HG03469 (cell line): ENCODE measurements around the gene PPP1R1B.

Source experiments
- ATAC-seq: cut with Tn5 transposase; IDR thresholded peaks from one replicate; pipeline ENCODE4 v1.9.1; 2021; ENCODE audit warnings: mild to moderate bottlenecking, moderate library complexity, moderate number of reproducible peaks; ENCODE audit not compliant: unreplicated experiment

PPP1R1B gene

DNA sequence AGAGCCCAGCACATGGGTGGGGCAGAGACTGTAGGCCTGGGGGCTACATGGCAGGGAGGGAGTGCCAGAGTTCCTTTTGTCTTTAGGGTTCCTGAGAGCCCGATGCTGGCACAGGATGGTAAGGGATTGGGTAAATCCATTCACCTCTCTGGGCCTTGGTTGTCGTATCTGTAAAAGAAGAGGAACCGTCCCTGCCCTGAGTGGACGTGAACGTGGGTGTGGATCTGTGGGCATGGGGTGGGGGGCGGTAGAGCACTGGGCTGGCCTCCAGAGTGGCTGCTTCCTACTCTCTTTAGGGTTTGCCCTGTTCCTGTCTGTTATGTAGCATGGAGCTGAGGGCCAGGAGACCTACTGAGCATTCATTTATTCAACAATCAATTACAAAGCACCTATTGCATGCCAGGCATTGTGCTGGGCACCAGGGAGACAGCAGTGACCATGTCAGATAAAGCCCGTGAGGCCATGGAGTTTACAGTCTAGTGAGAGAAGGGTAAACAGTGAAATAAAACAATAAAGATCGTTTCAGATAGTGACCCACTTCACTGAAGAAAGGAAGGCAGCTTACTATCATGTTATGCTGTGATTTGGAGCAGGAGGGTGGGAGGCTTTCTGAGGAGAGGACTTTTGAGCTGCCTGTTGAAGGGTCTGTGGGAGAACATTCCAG, 25.3 kb downstream of the PPP1R1B start:
- ATAC-seq, result no peak

- ATAC-seq, result no peak
These were observed 26.0 kb downstream of the PPP1R1B start for GRCh38 chr17:39652587-39653315.

GRCh38 chr17:39653316-39653661, 26.5 kb downstream of the PPP1R1B start:
- ATAC-seq, result no peak

GRCh38 chr17:39653662-39654331, 27.0 kb downstream of the PPP1R1B start:
- no peak for ATAC-seq

DNA sequence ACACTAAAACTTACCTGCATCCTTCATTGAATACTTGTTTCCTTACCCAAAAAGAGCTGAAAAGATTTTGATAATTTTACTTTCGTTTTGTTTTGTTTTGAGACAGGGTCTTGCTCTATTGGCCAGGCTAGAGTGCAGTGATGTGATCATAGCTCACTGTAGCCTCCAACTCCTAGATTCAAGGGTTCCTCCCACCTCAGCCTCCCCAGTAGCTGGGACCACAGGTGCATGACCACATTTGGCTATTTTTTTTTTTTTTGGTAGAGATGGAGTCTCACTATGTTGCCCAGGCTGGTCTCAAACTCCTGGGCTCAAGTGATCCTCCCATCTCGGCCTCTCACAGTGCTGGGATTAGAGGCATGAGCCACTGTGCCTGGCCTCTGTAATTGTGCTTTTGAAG, 28.4 kb downstream of the PPP1R1B start:
- no peak for ATAC-seq

GRCh38 chr17:39658346-39658745, 31.6 kb downstream of the PPP1R1B start:
- ATAC-seq, result no peak

GRCh38 chr17:39658760-39659159, 32.0 kb downstream of the PPP1R1B start:
- no peak for ATAC-seq

- ATAC-seq, result no peak
These were observed 32.7 kb downstream of the PPP1R1B start for GRCh38 chr17:39659279-39660010.

DNA sequence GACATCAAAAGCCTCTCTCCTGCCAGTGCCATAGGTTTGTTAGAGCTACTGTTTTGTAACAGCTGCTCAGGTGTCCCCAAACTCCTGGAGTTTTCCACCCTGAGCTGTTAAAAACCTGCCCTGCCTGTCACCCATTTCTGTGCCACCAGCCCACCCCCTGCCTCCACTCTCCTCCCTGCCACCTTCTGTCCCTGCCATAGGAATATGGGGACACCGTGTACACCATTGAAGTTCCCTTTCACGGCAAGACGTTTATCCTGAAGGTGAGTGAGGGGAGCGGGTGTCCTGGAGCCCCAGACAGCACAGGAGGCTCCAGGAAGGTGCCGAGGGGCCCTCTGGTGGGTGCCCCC, 33.2 kb downstream of the PPP1R1B start:
- ATAC-seq, result no peak

- ATAC-seq, result no peak
These were observed 33.9 kb downstream of the PPP1R1B start for GRCh38 chr17:39660397-39661385.

- no peak for ATAC-seq
These were observed 35.2 kb downstream of the PPP1R1B start for GRCh38 chr17:39661744-39662541.

DNA sequence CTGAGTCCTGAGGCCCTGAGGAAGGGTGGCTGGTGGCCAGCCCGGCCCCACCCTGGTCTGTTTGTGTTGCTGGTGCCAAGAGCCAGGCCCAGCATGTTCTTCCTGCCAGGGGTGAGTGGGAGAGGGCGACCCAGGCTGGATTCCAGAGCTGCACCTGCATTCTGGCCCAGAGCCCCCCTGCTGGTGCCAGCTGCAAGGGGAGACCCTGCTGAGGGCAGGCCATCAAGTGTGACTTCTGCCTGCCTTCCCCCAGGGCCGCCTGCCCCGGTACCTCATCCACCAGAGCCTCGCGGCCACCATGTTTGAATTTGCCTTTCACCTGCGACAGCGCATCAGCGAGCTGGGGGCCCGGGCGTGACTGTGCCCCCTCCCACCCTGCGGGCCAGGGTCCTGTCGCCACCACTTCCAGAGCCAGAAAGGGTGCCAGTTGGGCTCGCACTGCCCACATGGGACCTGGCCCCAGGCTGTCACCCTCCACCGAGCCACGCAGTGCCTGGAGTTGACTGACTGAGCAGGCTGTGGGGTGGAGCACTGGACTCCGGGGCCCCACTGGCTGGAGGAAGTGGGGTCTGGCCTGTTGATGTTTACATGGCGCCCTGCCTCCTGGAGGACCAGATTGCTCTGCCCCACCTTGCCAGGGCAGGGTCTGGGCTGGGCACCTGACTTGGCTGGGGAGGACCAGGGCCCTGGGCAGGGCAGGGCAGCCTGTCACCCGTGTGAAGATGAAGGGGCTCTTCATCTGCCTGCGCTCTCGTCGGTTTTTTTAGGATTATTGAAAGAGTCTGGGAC, 36.0 kb downstream of the PPP1R1B start:
- ATAC-seq, result no peak

GRCh38 chr17:39663340-39663687, 36.6 kb downstream of the PPP1R1B start:
- no peak for ATAC-seq

- no peak for ATAC-seq
These were observed 37.2 kb downstream of the PPP1R1B start for GRCh38 chr17:39663688-39664580.

GRCh38 chr17:39664581-39665561, 38.1 kb downstream of the PPP1R1B start, which contains the start of gene TCAP:
Gene TCAP, plus strand, starts transcription at chr17:39665349. Its CDS starts 11 bp downstream, at chr17:39665360.
- ATAC-seq, result no peak

DNA sequence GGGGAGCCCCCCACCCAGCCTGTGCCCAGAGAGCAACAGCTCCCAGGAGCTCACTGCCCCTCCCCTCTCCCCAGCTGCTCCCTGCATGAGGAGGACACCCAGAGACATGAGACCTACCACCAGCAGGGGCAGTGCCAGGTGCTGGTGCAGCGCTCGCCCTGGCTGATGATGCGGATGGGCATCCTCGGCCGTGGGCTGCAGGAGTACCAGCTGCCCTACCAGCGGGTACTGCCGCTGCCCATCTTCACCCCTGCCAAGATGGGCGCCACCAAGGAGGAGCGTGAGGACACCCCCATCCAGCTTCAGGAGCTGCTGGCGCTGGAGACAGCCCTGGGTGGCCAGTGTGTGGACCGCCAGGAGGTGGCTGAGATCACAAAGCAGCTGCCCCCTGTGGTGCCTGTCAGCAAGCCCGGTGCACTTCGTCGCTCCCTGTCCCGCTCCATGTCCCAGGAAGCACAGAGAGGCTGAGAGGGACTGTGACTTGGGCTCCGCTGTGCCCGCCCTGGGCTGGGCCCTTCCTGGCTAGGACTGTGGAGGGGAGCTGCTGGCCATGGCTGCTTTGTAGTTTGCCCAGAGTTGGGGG, 39.0 kb downstream of the PPP1R1B start:
- no peak for ATAC-seq
